ENCODE data around the gene FLAD1.

FLAD1 gene

GRCh38 chr1:154955718-154956543 lies 27.2 kb upstream of the FLAD1 start, which contains the start of gene PBXIP1 (continued):
- TF ChIP-seq, protein P1, sequence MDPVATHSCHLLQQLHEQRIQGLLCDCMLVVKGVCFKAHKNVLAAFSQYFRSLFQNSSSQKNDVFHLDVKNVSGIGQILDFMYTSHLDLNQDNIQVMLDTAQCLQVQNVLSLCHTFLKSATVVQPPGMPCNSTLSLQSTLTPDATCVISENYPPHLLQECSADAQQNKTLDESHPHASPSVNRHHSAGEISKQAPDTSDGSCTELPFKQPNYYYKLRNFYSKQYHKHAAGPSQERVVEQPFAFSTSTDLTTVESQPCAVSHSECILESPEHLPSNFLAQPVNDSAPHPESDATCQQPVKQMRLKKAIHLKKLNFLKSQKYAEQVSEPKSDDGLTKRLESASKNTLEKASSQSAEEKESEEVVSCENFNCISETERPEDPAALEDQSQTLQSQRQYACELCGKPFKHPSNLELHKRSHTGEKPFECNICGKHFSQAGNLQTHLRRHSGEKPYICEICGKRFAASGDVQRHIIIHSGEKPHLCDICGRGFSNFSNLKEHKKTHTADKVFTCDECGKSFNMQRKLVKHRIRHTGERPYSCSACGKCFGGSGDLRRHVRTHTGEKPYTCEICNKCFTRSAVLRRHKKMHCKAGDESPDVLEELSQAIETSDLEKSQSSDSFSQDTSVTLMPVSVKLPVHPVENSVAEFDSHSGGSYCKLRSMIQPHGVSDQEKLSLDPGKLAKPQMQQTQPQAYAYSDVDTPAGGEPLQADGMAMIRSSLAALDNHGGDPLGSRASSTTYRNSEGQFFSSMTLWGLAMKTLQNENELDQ (tag by site-specific recombination; IDR thresholded peaks at IDR 0.05; ENCODE audit: low read depth) = no peak
- 0 out of 2 replicates have a peak, but pooled peaks have one; percentile 23 for TF ChIP-seq WT1 (tag by site-specific recombination; IDR thresholded peaks at IDR 0.05)
- no peak for TF ChIP-seq ZNF555 (tag by site-specific recombination; conservative IDR thresholded peaks at IDR 0.05)
- no peak for TF ChIP-seq OVOL3 (tag by site-specific recombination; IDR thresholded peaks at IDR 0.05)
- no peak for TF ChIP-seq BCL11A (tag by site-specific recombination; IDR thresholded peaks at IDR 0.05; ENCODE audit: low read depth)
- peak; percentile 12; the same call in 1 of the 2 replicates for TF ChIP-seq ZNF654 (tag by site-specific recombination; IDR thresholded peaks at IDR 0.05; ENCODE audit: low read depth)
- TF ChIP-seq ELK4 (IDR thresholded peaks at IDR 0.05; ENCODE audit: borderline replicate concordance, low read depth, low read length) = no peak
- TF ChIP-seq RBAK (tag by site-specific recombination; IDR thresholded peaks at IDR 0.05) = no peak
- no peak; the same call in 1 of the 2 replicates for TF ChIP-seq ZIC2 (tag by site-specific recombination; IDR thresholded peaks at IDR 0.05)
- TF ChIP-seq ZNF211 (tag by site-specific recombination; IDR thresholded peaks at IDR 0.05; ENCODE audit: low read depth) = no peak
- no peak for TF ChIP-seq ZNF837 (tag by site-specific recombination; IDR thresholded peaks at IDR 0.05)
- TF ChIP-seq ZBTB20 (tag by site-specific recombination; IDR thresholded peaks at IDR 0.05) = peak; percentile 67
- no peak for TF ChIP-seq ZNF292 (tag by site-specific recombination; IDR thresholded peaks at IDR 0.05; ENCODE audit: borderline replicate concordance, low read depth)
- no peak for TF ChIP-seq HOXD13 (CRISPR knock-in tag; IDR thresholded peaks at IDR 0.05; ENCODE audit: borderline replicate concordance)
- no peak for TF ChIP-seq ZNF16 (tag by site-specific recombination; IDR thresholded peaks at IDR 0.05; ENCODE audit: low read depth)
- no peak for TF ChIP-seq YY2 (tag by site-specific recombination; IDR thresholded peaks at IDR 0.05)
- TF ChIP-seq ZNF324 (tag by site-specific recombination; IDR thresholded peaks at IDR 0.05) = no peak
- TF ChIP-seq ZFP41 (tag by site-specific recombination; IDR thresholded peaks at IDR 0.05; ENCODE audit: borderline replicate concordance) = no peak
- TF ChIP-seq ZNF521 (tag by site-specific recombination; IDR thresholded peaks at IDR 0.05) = no peak
- 0 out of 2 replicates have a peak, but pooled peaks have one; percentile 16 for TF ChIP-seq KLF8 (tag by site-specific recombination; IDR thresholded peaks at IDR 0.05)
- no peak for TF ChIP-seq PBX3 (CRISPR knock-in tag; IDR thresholded peaks at IDR 0.05)
- no peak for TF ChIP-seq ZNF416 (tag by site-specific recombination; IDR thresholded peaks at IDR 0.05)

- H3K9me3 ChIP-seq (ENCODE audit: control insufficient read depth, insufficient read depth, low read depth, low read length) = no peaks in the 10 kb centered on the region
- H3K4me3 ChIP-seq (ENCODE audit: low read depth, low read length) = peak overlapping the region; percentile 59
- ChIA-PET CTCF (interaction anchor here (0.6 to 3.0 kb wide), 12 partner anchors 9 to 129 kb away, joined by 3 to 10 read pairs (median 6); partner anchors contain the start of genes ADAM15 and FLAD1), POLR2A (interaction anchor here (1.2 to 3.9 kb wide), 9 partner anchors 9 to 397 kb away, joined by 3 to 41 read pairs (median 5); partner anchors contain the start of genes ADAM15, PMVK and SHC1)
- H3K4me1 ChIP-seq (ENCODE audit: control insufficient read depth, insufficient read depth, low read length) = peaks cover 5% of the 10 kb centered on the region; the same call in 1 of the 2 replicates
- H3K36me3 ChIP-seq (ENCODE audit: control insufficient read depth in 2 of 2, insufficient read depth in 1 of 2, low read length in 2 of 2) = peaks cover 3 to 22% of the 10 kb centered on the region in 2 experiments
- H3K27ac ChIP-seq (ENCODE audit: extremely low read depth, low read depth, low read length) = no peak overlapping the region
- TF ChIP-seq ZFHX2 (tag by site-specific recombination; conservative IDR thresholded peaks at IDR 0.05) = no peak; the same call in 1 of the 2 replicates
- no peak for TF ChIP-seq SP3 (tag by site-specific recombination; IDR thresholded peaks at IDR 0.05)
- no peak for TF ChIP-seq ZEB2 (tag by site-specific recombination; IDR thresholded peaks at IDR 0.05)
- TF ChIP-seq KLF16 (tag by site-specific recombination; IDR thresholded peaks at IDR 0.05) = no peak
- no peak for TF ChIP-seq ZNF324 (tag by site-specific recombination; IDR thresholded peaks at IDR 0.05)
- no peak for TF ChIP-seq ZSCAN23 (tag by site-specific recombination; IDR thresholded peaks at IDR 0.05)
- no peak for TF ChIP-seq ZNF530 (tag by site-specific recombination; IDR thresholded peaks at IDR 0.05; ENCODE audit: low read depth)
- 0 out of 2 replicates have a peak, but pooled peaks have one; percentile 9 for TF ChIP-seq ZNF600 (tag by site-specific recombination; IDR thresholded peaks at IDR 0.05)
- TF ChIP-seq ZNF112 (tag by site-specific recombination; IDR thresholded peaks at IDR 0.05) = no peak
- peak; percentile 84 for TF ChIP-seq ZNF341 (tag by site-specific recombination; IDR thresholded peaks at IDR 0.05; ENCODE audit: low read depth)
- TF ChIP-seq KLF8 (tag by site-specific recombination; IDR thresholded peaks at IDR 0.05) = 0 out of 2 replicates have a peak, but pooled peaks have one; percentile 6
- no peak for TF ChIP-seq ZFP69B (tag by site-specific recombination; IDR thresholded peaks at IDR 0.05)
Observed at GRCh38 chr1:154956544-154956941, 26.6 kb upstream of the FLAD1 start.

All from HEK293 (cell line).